GM19463 (cell line): ENCODE measurements around the gene ZMIZ1.
"Not testable (repeated sequence)": the region's sequence is repeated elsewhere in the genome, so short reads cannot be mapped to it uniquely, and the experiment has no call there.

Source experiments
- ATAC-seq: cut with Tn5 transposase; IDR thresholded peaks from one replicate; pipeline ENCODE4 v1.9.1; 2021; ENCODE audit warnings: mild to moderate bottlenecking, moderate library complexity; ENCODE audit not compliant: unreplicated experiment

Gene ZMIZ1

DNA sequence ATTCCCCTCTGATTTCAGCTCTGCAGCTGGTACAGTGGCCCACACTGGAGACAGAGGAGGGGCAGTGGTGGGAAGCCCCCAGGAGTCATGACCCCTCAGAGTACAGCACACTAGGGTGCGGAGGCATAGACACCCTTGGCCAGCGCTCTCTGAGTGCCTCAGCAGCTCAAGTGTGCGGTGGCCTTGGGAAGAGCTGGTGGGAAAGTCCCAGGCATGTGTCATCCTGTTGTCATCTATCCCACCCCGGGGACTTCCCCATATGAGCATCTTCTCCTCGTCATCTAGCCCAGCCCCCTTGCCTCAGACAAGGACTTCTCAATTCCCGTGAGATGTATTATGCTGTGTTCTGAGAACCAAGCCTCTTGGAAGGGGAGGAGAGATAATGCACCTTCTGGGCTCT is 262.9 kb downstream of the ZMIZ1 start:
- ATAC-seq = peak; percentile 92

- ATAC-seq = not testable (repeated sequence)
Observed at GRCh38 chr10:79332610-79333315, 264.0 kb downstream of the ZMIZ1 start.

- no peak for ATAC-seq
Observed at GRCh38 chr10:79333513-79333912, 264.7 kb downstream of the ZMIZ1 start.

DNA sequence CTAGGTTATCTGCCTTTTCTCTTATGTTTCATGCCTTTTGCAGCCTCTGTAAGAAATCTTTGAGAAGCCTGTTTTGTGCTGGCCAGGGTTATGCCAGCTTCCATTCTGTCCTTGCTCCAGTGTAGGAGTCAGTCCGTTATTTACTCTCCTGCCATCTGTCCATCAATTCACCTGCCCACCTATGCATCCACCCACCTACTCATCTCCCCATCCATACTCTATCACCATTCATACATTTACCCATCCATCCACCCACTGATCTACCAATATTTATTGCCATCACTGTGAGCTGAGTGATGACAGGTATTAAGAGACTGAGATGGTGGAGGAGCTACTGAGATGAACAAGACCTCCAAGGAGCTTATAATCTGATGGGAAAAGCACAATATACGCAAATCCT is 265.8 kb downstream of the ZMIZ1 start:
- no peak for ATAC-seq

DNA sequence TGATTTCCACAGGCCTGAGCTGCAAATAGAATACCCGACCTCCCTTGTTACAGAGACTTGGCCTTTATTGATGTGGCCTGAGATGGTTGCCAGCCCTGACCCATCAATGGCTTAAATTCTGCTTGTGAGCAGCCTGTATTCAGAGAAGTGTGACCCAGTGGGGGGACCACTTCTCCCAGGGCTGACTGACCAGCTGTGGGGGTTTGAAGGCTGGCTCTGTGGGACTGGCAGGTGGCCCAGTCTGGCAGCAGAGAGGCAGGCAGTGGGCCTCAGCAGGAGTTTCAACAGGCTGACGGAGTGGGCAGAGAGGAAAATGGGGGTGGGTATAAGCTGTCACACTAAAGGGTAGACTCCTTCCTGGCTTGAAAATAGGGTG is 266.3 kb downstream of the ZMIZ1 start:
- ATAC-seq = no peak

DNA sequence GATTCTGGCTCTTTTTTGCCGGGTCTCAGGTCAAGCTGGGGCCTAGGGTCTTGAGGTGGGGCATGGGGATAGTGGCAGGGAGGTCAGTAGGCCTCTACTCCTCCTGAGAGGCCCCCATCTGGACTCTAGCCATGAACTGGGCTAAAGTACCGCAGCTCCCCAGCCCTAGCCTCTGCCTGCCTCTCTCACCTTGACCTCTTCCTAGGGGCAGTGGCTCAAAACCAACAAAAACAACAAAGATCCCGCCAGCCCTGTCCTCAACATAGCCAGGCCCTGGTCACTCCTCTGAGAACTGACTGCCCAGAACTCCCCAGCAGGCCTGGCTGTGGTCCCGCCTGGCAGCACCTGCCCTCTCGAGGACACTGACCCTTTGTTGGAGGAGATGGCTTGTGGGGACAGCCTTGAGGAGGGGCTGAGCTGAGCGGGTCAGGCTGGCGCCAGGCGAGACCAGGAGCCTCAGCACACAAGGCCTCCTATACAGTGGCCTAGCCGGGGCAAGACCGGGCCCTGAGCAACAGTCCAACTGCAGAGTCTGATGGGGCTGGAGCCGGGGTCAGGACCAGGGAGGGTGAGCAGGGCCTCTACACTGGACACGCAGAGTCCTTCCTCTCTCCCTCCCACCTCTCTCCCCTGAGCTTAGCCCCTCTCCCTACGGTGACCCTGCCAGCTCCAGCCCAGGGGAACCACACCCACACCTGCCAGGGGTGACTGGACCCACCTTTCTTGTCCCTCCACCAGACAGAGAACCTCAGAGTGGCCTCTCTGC is 266.9 kb downstream of the ZMIZ1 start:
- ATAC-seq = no peak

DNA sequence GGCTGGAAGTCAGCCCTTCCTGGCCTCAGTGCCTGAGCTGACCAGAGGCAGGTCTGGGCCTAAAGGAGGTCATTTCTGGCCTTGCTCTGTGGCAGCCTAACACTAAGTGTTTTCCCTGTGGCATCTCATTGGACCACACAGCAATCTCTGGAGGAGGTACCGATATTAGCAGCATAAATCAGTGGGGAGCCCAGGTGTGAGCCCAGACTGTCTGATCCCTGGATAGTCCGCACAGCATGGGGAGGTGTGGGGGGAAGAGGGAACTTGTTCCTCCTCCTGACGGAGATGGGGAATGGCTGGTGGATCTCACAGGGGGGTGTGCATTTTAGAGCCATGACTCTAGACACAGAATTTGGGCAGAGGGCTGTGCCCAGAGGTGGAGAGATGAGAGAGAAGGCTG is 267.5 kb downstream of the ZMIZ1 start:
- ATAC-seq = no peak

GRCh38 chr10:79336739-79337138 is 268.0 kb downstream of the ZMIZ1 start:
- no peak for ATAC-seq

- not testable (repeated sequence) for ATAC-seq
Observed at GRCh38 chr10:79337783-79338469, 269.2 kb downstream of the ZMIZ1 start.

DNA sequence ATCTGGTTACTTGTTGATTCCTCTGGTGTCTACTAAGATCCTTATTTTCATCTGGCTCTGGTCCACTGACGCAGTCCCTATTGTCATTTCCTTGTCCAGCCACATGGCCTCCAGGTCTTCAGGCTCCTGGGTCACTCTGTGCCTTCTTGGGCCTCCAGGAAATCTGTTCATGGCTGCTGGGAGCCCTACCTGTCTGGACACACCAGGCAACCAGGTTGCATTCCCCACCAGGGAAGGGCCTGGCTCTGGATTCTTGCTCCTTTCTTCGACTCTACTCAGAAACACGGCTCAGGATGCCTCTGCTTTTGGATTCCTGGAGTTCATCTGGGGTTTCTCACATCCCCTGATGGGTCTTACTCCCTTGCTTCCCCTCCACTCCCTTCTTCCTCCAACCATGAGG is 270.5 kb downstream of the ZMIZ1 start:
- ATAC-seq = no peak

DNA sequence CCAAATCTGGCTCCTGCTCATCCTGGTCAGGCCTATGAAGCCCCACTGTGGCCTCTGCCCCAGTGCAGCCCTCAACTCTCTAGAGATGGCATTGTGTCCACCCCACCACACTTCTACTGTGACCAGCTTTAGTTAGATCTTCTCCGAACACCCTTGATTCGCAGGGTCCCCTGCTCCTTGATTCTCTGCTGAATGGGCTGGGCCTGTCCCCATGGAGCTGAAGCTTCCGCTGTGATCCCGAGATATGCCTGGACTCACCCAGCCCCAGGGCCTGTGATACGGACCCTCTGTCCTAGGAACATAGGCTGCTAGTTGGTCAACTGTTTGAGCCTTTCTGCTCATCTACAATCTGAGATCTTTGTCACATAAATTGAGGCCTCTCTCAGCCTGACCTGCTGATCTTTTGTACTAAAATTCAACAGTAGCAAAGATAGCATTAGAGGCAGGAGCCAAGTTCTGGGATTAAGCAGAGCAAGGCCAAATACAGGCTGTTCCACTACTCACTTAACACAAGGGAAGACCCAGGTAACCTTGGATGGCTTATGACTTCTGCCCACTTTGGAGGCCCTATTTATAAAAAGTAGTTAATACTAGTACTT is 272.0 kb downstream of the ZMIZ1 start:
- ATAC-seq = no peak

DNA sequence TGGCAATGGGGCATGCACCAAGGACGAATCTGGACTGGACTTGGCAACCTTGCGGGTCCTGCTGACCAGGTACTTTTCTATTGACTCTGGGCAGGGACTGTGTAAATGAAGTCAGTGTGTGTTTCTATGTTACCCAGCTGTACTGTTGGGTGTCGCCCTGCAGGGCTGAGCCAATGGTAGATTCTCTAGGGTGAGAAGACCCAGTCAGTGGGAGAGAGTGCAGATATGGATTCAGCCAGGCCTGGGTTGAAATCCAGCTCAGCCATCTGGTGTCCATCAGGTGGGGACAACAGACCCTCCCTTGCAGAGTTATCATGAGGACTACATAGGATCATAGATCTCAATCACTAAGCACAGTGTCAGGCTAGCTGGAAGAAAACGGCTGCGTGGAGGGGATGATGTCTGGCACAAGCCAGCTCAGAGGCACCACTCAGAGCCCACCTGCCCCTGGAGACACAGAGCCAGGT is 273.6 kb downstream of the ZMIZ1 start:
- ATAC-seq = no peak

DNA sequence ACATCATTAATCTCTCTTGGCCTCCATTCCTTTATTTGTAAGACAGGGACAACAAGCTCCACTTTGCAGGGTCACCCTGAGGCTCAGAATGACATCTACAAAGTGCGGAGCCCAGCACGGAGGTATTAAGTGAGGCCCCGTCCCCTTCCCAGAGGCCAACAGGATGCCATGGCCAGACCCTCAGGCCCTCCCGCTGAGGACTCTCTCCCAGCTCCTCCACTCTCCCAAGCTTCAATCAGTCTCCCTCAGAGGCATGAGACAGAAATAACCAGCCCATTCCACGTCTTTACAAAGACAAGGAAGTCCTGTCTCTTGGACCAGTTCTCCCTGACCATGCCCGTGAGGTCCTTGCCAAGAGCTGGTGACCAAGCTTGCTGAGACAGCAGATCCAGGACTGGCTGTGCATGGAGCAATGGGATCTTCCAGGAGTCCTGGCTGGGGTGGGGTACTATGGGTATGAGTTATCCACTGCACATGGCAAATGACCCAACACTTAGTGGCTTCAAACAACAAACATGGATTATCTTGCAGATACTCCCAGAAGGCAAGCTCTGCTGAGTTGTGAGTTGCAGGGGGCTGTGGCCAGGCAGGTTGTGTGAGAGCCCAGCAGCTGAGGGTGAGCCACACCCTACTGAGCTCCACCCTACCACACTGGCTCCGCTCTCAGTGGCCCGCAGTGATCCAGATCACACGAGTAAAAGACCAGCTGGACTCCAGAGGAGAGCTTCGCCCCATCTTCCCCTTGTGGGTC is 274.2 kb downstream of the ZMIZ1 start:
- ATAC-seq = no peak

DNA sequence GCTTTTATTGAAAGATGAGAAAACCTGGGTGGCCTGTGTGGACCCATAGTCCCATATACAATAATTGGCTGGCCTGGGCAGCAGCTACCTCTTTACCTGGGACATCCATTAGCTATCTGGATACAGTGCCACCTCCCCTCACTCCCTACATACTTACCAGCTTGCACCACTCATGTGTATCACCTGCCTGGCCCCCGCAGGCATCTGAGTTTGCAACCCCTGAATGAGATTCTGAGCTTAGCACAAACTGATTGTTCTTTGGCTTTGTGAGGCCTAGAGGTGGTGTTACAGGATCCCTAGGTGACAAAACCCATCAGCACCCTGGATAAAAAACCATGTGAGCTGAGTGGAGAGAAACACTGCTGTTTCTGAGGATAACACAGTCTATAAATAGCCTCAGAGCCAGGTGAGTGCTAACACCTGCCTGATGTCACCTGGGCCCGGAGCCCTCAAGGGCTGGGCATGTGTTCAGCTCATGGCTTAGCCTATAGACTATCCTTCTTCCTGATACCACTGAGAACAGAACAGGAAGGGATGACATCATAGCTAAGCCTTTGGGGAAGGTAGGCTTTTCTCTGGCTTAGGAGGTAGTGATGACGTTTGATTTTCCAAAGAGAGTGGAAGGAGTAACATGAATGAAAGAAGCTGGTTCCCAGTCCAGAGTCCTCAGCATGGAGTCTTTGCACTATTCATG is 275.9 kb downstream of the ZMIZ1 start:
- no peak for ATAC-seq

DNA sequence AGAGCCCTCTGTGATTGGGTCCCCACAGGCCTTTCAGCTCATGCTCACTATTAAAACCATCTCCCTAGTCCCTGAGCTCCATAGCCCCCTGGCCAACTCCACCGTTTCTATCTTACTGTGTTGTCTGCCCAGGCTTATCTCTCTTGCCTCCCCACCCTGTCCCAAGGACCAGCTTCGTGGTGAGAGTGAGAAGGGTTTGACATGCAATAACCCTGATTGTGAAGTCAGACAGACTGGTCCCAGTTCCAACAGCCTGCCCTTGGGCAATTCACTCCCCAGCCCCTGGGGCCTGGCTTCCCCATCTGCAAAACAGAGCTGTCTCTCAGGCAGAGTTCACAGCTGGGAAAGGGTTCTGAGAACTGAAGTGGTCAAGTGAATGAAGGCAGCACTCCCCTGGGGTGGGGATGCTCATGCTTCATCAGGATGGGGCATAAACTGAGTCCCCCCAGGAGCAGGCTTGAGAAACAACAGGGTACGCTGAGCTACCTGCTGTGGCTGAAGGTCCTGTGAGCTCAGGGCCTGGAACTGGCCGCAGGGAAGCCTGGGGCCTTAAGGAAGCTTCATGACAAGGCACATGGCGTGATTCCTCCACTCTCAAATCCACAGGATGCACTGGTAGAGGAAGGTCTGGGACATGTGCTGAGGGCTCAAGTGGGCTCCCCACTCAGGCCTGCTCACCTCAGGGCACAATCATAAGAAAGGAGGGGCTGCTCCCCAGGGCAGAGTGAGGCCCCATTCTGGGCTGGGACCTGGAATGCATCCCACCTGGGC is 276.7 kb downstream of the ZMIZ1 start:
- ATAC-seq = no peak

DNA sequence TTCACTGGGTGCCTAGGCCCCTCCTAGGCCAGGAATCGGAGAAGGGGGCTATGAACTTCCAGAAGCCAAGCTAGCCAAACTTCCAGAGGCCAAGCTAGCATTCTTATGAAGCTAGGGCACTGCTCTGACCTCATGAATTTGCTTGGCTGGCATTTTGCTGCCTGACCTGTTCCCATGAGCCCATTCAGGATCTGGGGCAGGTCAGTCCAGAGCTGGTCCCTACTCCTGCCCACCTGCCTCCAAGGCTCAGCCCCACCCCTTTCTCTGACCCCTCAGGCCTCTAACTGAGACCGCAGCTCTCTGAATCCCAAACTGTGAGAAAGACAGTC is 277.2 kb downstream of the ZMIZ1 start:
- no peak for ATAC-seq

DNA sequence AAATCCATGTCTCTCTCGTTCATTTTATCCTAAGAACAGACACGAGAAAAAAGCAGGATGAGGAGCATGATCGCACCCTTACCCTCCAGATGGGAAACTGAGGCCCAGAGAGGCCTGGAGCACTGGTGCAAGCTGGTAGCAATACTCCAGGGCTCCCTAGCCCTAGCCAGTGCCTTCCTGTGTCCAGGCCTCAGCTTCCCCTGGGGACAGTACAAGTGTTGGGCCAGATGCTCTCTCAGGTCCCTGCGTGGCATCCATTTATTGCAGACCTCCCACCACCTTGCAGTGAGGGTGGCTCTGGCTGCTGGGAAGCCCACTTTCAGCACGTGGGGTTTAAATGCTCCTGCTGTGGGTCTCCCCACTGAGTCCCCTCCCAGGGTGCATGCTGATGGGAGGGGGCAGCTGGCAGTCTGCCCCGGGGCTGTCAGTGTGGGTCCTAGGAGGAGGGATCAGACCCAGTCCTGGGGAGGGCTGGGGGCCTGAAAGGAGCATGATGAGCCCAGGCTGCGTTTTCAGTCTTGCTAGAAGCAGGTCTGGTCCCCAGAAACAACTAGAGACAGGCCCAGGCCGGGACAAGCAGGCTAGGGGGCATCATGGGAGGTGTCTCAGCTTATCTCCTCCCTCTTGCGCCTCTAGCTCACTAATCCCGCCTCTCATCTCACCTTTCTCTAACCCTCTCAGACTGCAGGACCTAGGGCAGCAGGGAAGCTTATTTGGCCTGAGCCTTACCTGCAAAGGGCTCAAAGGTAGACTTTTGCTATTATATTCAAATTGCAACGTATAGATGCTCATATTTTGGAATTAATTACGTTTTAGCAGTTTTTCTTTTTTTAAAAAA is 277.8 kb downstream of the ZMIZ1 start:
- no peak for ATAC-seq

- peak; percentile 77 for ATAC-seq
Observed at GRCh38 chr10:79347226-79347893, 278.6 kb downstream of the ZMIZ1 start, which contains the start of gene PPIF. Gene PPIF (plus strand): TSS chr10:79347469. CDS start chr10:79347549, 80 bp downstream.
